Bronchial epithelial cell (primary cell): ENCODE measurements around the gene STRA6. TPM values are rescaled to one million over a fixed set of nuclear protein-coding genes. Genes with fewer than 3 reads are reported as not detected.
A peak's percentile ranks its signal among the peaks of the same experiment; 100 is the strongest.

Experiments used
- DNase-seq: peaks from one replicate; pipeline ENCODE4 v3.0.0-alpha.2; 2010; ENCODE audit warnings: low read depth
- FAIRE-seq: peaks from 2 replicates; lab custom pipeline; 2011; peaks lifted over from hg19 to GRCh38; lab: Jason Lieb, UNC
- H3K27me3 ChIP-seq: 2 replicates; pipeline ENCODE4 v1.5.1; 2011; ENCODE audit warnings: low read length; ENCODE audit not compliant: control insufficient read depth, insufficient read depth
- H3K36me3 ChIP-seq: 2 replicates; pipeline ENCODE4 v1.5.1; 2011; ENCODE audit warnings: low read length; ENCODE audit not compliant: control insufficient read depth, insufficient read depth
- H3K4me3 ChIP-seq: 2 replicates; pipeline ENCODE4 v1.5.1; 2011; ENCODE audit warnings: mild to moderate bottlenecking, low read depth, low read length, control low read depth
- CTCF ChIP-seq: IDR thresholded peaks from 2 replicates; pipeline ENCODE4 v1.5.1; 2011; ENCODE audit warnings: mild to moderate bottlenecking, moderate library complexity, low read length, control low read depth, inconsistent platforms; ENCODE audit not compliant: insufficient read depth, severe bottlenecking
- total RNA-seq: library from RNA; depleted of rRNA; stranded (reverse); fragments of >200 nt; gene quantifications from 2 replicates; pipeline ENCODE4 v1.2.1, GENCODE V29; 2014

The STRA6 gene
- total RNA-seq, 1 donor from 2014 or later: 0.26 TPM

GRCh38 chr15:74216949-74217348 is 14.4 kb upstream of the STRA6 start:
- TF ChIP-seq CTCF: no peak
- FAIRE-seq (no peak), DNase-seq (no peak)
- no peak overlapping the region for H3K4me3 ChIP-seq
- H3K27me3 ChIP-seq: peaks cover 20% of the 10 kb centered on the region
- H3K36me3 ChIP-seq: no peaks in the 10 kb centered on the region

- TF ChIP-seq CTCF: no peak
- H3K27me3 ChIP-seq: peaks cover 12% of the 10 kb centered on the region
- no peak for DNase-seq
- H3K36me3 ChIP-seq: no peaks in the 10 kb centered on the region
- no peak overlapping the region for H3K4me3 ChIP-seq
- FAIRE-seq: no peak
These were observed 13.4 kb upstream of the STRA6 start for GRCh38 chr15:74215958-74216357.

GRCh38 chr15:74214324-74215021 is 11.9 kb upstream of the STRA6 start:
- FAIRE-seq (peak; percentile 40), DNase-seq (no peak)
- Histone ChIP-seq H3K27me3 (peaks cover under 1% of the 10 kb centered on the region), H3K36me3 (no peaks in the 10 kb centered on the region), H3K4me3 (no peak overlapping the region)
- TF ChIP-seq CTCF: no peak

GRCh38 chr15:74213858-74214284 is 11.3 kb upstream of the STRA6 start:
- DNase-seq (no peak), FAIRE-seq (no peak)
- Histone ChIP-seq H3K4me3 (no peak overlapping the region), H3K27me3 (no peaks in the 10 kb centered on the region), H3K36me3 (no peaks in the 10 kb centered on the region)
- no peak for TF ChIP-seq CTCF

- no peak for TF ChIP-seq CTCF
- Histone ChIP-seq H3K36me3 (no peaks in the 10 kb centered on the region), H3K27me3 (no peaks in the 10 kb centered on the region), H3K4me3 (no peak overlapping the region)
- DNase-seq: no peak
- FAIRE-seq: no peak
These were observed 9.9 kb upstream of the STRA6 start for GRCh38 chr15:74212494-74212893.

GRCh38 chr15:74211656-74212055 is 9.1 kb upstream of the STRA6 start:
- no peak for FAIRE-seq
- H3K4me3 ChIP-seq: no peak overlapping the region
- no peak for TF ChIP-seq CTCF
- DNase-seq: no peak
- H3K36me3 ChIP-seq: no peaks in the 10 kb centered on the region
- H3K27me3 ChIP-seq: no peaks in the 10 kb centered on the region
